Erythroblast (primary cell): ENCODE measurements around the gene HFE.
"Not testable (repeated sequence)": the region's sequence is repeated elsewhere in the genome, so short reads cannot be mapped to it uniquely, and the experiment has no call there.

ENCODE experiments used
- DNase-seq, 2 experiments: peaks; one replicate each; lab custom pipeline; 2025; lab: John Stamatoyannopoulos, UW
- GATA1 ChIP-seq: IDR thresholded peaks from 2 replicates; pipeline ENCODE4 v1.6.1; 2011; ENCODE audit warnings: low read depth, mild to moderate bottlenecking, control low read depth, low read length, moderate library complexity
- POLR2A ChIP-seq: IDR thresholded peaks from 2 replicates; pipeline ENCODE4 v1.6.1; 2011; ENCODE audit warnings: mild to moderate bottlenecking, low read length

HFE gene

GRCh38 chr6:26087284-26088115 lies at the start of gene HFE:
TSS of gene HFE (plus strand) at chr6:26087429. CDS start at chr6:26087441, 12 bp downstream.
- DNase-seq = peak; percentile 60 to 62
- TF ChIP-seq GATA1 = no peak
- TF ChIP-seq POLR2A = no peak

GRCh38 chr6:26041946-26042345 lies 45.3 kb upstream of the HFE start:
- no peak for DNase-seq
- TF ChIP-seq POLR2A = no peak
- TF ChIP-seq GATA1 = no peak

GRCh38 chr6:26043384-26044139 lies 43.7 kb upstream of the HFE start:
- DNase-seq = peak; percentile 96 to 98
- TF ChIP-seq GATA1 = no peak
- TF ChIP-seq POLR2A = peak; percentile 99

GRCh38 chr6:26044140-26045064 lies 42.8 kb upstream of the HFE start:
- DNase-seq = peak; percentile 91
- TF ChIP-seq GATA1 = no peak
- TF ChIP-seq POLR2A = peak; percentile 44

- DNase-seq = peak; percentile 96 to 97
- TF ChIP-seq POLR2A = peak; percentile 100
- no peak for TF ChIP-seq GATA1
These were observed 41.9 kb upstream of the HFE start for GRCh38 chr6:26045065-26045927.

GRCh38 chr6:26045928-26046368 lies 41.3 kb upstream of the HFE start:
- TF ChIP-seq GATA1 (no peak), POLR2A (peak; percentile 88)
- peak in 1 of 2 experiments; percentile 87 for DNase-seq

GRCh38 chr6:26047329-26047728 lies 39.9 kb upstream of the HFE start:
- DNase-seq = not testable (repeated sequence)

- TF ChIP-seq POLR2A (no peak), GATA1 (no peak)
These were observed 38.6 kb upstream of the HFE start for GRCh38 chr6:26048590-26048989.

GRCh38 chr6:26051665-26052310 lies 35.4 kb upstream of the HFE start:
- DNase-seq = no peak
- TF ChIP-seq GATA1 (no peak), POLR2A (no peak)

More at GRCh38 chr6:26048590-26048989, 38.6 kb upstream of the HFE start:
- no peak for DNase-seq

- not testable (repeated sequence) for DNase-seq
These were observed 34.4 kb upstream of the HFE start for GRCh38 chr6:26052762-26053250.

- peak in 1 of 2 experiments; percentile 73 for DNase-seq
These were observed 33.0 kb upstream of the HFE start for GRCh38 chr6:26053992-26054780.

More at GRCh38 chr6:26053992-26054780, 33.0 kb upstream of the HFE start:
- TF ChIP-seq GATA1 = no peak
- no peak for TF ChIP-seq POLR2A
